HG03439 (cell line): ENCODE data around the gene FUT1.
"Not testable (repeated sequence)": the region's sequence is repeated elsewhere in the genome, so short reads cannot be mapped to it uniquely, and the experiment has no call there.

ENCODE experiments used
- ATAC-seq: cut with Tn5 transposase; IDR thresholded peaks from one replicate; pipeline ENCODE4 v1.9.1; 2021; ENCODE audit warnings: mild to moderate bottlenecking, moderate library complexity; ENCODE audit not compliant: unreplicated experiment

The FUT1 gene

GRCh38 chr19:48718711-48719231 is 33.7 kb downstream of the FUT1 start:
- ATAC-seq, result no peak

DNA sequence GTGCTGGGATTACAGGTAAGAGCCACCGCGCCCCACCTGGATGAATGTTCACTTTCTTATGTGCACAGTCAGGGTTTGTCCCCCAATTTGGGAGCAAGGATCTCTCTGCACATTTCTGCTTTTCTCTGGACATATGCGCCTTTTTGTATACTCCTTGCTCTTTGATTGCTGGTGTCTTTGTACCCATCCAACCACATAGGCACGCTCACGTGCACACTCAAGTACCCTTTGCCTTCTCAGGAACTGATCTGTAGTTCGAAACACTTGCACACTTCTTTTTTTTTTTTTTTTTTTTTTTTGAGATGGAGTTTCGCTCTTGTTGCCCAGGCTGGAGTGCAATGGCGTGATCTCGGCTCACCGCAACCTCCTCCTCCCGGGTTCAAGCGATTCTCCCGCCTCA is 34.3 kb downstream of the FUT1 start:
- not testable (repeated sequence) for ATAC-seq

DNA sequence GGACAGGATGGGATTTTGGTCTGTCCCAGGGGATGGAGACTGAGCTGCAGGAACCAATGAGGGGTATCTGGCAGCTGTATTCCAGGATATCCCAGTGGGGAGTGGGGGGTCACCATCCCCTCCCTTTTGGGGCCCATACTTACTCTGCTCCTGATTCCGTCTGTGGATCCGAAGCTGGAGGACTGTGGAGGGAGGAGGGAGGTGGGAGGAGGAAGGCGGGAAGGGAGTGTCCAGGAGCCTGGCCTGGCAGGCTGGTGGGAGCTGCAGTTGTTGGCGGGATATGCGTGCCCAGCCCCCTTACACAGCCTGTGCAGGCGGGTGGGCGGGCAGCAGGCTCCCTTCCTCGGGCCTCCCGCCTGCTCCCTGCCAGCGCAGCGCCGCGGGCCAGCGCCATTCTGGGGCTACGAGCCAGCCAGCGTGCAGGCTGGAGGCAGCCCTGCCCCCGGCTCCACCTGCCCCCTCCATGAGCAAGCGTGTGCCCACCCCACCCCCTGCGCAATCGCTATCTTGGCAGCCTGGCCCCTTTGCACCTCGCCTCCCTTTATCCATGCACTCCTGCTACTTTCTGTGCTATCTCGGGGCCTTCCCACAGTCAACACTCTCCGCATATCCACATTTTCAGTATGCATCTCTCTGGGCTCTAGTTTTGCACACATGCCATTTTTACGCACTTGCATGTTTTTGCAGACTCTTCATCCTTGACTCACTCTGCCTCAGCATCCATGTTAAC is 35.7 kb downstream of the FUT1 start:
- no peak for ATAC-seq

DNA sequence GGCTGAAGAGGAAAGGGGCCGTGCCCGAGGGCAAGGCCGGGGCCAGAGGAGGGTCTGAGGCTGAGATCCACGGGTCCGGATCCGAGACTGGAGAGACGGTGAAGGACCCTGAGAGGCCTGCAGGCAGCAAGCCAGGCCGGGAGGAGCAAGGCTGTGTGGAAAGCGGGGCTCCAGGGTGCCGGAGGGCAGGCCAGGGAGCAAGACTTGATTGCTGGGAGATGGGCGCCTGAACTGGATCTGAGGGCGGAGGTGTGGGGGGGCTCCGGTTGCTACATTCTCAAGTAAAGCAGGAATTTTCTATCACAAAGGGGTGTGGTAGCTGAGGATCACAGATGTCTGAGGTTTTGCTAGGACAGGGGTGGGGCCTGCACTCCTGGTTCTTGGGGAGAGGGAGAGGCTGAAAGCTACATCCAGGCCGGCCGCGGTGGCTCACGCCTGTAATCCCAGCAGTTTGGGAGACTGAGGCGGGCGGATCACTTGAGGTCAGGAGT is 36.7 kb downstream of the FUT1 start:
- no peak for ATAC-seq

GRCh38 chr19:48714759-48715675 is 37.4 kb downstream of the FUT1 start:
- no peak for ATAC-seq

GRCh38 chr19:48713864-48714755 is 38.3 kb downstream of the FUT1 start:
- peak; percentile 92 for ATAC-seq

DNA sequence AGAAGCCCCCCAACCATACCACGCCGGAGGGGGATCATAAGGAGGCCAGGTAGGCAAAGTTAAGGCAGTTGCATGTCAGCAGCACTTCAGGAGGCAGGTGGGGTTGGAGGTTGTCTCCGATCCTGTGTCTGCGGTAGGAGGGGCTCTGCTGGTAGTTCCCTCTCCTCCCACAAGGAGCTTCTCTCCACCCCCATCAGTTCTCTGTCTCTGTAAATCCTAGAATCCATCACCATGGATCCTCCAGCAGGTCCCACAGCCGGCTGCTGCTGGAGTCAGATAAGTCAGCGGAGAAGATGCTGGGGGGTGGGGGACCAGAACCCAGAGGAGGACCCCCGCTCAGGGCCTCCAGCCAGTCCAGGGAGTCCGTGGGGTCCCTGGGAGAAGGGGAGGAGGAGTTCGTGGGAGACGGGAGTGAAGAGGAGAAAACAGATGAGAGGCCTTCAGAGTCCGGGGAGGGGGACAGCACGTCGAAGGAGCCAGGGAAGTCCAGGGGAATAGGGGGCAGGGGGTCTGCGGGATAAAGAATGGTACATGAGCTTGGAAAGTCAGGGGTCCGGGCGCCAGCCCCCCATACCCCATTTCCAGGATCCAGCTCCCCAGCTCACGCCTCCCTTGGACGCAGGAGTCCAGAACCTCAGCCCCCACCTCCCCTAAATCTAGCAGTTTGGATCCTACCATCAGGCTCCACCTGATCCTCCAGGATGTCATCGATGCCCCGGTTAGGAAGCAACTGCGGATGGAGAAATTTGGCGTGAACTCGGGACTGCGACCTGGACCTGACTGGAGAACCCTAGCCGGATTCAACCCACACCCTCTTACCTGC is 39.2 kb downstream of the FUT1 start:
- no peak for ATAC-seq

DNA sequence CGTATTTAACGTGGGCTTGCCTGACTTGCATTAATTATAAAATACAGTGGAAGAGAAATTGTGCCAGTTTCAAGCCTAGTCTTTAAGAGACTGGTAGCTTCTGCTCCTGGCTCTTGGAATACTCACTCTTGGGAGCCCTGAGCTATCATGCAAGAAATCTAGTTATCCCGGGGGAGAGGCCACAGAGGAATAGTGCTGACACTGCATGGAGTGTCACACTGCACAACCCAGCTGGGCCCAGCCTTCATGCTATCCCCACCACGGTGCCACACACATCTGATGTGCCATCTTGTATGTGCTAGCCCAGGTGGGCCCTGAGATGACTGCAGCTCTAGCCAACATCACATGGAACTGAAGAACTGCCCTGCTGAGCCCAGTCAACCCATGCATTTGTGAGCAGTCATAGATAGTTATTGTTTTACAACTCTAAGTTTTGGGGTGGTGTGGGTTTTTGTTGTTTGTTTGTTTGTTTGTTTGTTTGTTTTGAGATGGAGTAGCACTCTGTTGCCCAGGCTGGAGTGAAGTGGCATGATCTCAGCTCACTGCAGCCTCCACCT is 41.3 kb downstream of the FUT1 start:
- ATAC-seq, result no peak

DNA sequence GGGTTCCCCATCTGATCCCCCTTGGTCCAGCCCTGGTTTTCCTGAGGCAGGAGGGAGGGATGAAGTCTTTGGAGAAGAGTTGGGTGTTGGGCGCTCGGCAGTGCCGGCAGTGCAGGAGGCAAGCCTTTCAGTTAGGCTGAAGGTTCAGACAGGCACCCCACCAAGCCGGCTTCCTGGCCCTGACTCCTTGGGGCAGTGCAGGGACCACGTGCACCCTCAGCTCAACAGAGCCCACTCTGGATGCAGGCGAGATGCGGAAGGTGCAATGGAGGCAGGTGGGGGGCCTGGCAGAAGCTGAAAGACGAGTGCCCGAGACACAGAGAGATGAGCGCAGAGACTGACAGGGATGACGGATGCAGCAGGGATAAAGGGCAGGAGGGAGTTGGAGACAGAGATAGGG is 44.0 kb downstream of the FUT1 start:
- ATAC-seq, result no peak

DNA sequence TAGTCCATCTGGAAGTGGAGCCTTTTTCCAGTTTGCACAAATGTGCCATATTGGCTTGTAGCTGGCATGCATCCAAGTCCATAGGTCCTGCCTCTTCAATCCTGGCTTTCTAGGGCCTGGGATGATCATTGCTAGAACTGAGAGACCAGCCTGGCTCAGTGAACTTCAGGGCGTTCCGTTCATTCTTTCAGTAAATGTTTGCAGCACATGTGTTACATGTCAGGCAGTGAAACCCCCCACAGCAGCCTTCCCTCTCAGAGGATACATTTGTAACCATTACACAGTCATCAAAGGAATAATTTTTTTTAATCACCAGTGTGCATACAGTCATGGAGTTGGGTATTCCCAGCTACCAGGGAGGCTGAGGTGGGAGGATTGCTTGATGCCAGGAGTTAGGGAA is 47.0 kb downstream of the FUT1 start:
- ATAC-seq, result no peak

GRCh38 chr19:48703316-48703715 is 49.1 kb downstream of the FUT1 start:
- ATAC-seq, result no peak

GRCh38 chr19:48702701-48703100 is 49.7 kb downstream of the FUT1 start:
- no peak for ATAC-seq

DNA sequence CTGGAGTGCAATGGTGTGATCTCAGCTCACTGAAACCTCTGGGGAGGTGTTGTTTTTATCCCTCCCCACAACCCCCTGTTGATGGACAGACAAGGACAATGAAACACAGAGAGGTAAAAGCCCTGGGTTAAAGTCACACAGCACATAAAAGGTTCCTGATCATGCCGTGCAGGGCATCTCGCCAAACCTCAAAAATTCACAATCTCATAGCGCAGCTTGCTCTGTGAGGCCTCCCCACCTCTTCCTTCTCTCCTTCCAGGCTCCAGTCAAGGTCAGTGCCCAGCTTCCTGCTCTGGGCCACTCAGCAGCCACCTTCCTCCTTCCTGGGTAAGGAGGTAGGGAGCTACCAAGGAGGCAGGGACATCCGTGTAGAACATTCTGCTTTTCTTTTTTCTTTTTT is 54.4 kb downstream of the FUT1 start:
- no peak for ATAC-seq
